GM18517 (cell line): ENCODE results near the gene HS1BP3.

Experiments
- ATAC-seq: cut with Tn5 transposase; IDR thresholded peaks from one replicate; pipeline ENCODE4 v1.9.1; 2021; ENCODE audit warnings: mild to moderate bottlenecking, moderate library complexity; ENCODE audit not compliant: unreplicated experiment

HS1BP3 gene

DNA sequence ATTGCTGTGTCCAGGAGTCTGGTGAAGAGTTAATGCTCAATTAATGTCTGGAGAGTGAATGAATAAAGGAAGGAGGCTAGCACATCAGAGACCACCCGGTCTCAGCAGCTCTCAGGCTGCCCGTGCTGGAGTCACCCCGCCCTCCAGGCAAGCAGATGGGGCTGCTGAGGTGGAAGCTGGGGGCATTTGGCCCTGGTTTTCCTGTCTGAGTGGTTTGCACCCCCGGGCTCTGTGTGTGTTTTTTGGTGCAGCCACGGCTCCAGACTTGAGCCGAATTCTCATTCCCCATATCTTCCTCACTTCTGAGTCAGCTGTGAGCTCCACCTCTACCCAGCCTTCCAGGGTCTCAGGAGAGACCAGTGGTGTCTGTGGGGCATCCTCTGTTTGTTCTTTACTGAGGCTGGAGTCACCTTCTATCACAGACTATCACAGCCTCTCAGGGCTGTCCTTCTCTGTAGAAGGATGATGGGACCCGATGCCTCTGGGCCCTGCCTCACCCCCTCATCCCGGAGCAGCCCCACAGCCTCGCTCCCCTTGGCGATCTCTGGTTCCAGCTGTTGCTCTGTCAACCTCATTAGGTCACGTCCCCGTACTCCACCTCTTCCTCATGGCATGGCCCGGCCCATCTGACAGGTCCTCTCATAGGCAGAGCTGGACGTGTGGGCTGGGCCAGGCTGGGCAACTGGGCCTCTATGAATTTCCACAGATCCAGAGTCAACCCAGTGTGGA is 60.8 kb downstream of the HS1BP3 start:
- ATAC-seq, result no peak

DNA sequence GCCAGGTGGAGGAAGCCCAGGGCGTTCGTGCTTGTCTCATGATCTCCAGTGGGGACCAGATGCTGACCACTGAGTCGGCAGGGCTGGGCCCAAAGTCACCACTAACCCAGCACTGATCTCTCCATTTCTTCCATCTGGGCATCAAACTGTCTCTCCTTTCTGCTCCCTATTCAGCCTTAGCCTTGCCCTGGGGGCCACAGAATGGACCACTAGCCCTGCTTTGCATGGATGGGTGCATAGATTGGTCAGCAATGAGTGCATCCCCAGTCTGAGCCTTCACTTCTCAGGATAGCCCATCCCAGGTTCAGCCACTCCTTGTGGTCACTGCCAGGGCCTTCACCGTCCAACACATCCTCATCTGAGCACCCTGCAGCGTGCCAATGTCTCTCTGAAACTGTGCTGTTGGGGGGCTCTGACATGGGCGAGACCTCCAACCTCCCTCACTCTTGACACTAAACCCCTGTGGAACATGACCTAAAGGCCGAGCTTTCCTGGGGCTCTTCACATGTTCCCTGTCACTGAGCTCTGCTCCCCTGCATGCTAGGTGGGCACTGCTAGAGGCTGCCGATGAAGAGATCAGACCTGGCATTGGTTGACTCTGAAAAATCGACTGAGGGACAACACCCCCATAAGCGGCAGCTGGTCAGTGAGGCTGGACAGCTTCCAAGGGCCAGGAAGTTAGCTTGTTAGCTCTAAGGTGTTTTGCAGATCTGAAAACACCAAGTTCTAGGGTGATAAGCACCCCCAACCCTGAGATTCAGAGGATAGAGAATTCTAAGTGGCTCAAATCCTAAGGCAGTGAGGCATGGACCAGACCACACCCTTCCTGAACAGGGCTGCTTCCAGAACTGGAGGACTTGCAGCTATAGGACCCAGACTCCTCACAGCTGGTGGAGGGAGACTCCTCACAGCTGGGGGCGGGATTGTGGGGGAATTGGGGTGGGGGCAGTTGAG is 61.7 kb downstream of the HS1BP3 start:
- ATAC-seq, result no peak

DNA sequence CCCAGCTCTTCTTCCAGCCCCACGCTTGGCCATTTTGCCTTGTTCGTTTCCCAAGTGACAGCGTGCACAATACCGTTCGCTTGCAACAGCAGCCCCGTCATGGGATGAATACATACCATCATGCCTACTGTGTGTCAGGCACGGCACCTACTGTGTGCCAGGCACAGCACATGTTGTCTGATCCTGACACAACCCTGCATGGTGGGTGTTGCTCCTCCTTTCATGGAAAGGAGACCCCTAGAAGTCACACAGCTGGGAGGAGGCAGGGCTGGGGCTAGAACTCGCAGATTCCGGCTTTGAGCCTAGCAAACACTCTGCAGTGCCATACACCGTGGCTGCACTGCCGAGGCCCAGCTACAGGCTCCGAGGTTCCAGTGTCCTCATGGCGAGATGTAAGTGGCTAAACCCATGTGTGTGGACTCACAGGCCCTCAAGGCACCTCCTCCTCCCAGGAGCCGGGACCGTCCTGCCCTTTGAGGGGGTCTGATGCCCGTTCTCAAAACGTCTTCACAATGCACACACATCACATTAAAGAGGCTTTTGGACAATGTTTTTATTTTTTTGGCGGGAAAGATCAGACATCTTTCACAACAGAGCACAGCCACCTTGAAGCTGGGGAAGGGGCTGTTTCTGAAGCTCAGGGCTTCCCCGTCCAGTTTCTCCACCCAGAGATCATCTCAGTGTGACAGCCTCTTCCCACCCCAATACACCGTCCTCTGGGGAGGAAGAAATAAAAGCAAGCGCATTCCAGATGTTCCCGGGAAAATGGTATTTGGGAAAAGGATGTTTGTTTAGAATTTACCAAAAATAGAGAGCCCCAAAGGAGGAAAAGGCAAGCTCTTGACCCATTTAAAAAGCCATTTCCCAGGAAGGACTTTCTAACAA is 64.9 kb downstream of the HS1BP3 start:
- ATAC-seq, result no peak

DNA sequence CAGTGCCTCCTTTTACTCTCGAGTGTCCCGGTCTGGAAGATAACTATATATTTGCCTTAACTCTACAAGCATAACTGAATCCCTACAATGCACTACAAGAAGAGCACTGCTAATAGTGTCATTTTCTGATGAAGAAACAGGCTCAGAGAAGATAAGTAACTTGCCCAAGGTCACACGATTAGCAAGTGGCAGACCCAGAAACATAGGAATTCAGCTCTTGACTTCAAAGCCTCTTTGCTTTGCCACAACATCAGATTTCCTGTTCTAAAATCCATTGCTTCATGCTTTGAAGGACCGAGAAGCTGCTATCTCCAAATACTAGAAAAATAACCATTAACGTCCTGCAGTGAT is 65.6 kb downstream of the HS1BP3 start:
- no peak for ATAC-seq

DNA sequence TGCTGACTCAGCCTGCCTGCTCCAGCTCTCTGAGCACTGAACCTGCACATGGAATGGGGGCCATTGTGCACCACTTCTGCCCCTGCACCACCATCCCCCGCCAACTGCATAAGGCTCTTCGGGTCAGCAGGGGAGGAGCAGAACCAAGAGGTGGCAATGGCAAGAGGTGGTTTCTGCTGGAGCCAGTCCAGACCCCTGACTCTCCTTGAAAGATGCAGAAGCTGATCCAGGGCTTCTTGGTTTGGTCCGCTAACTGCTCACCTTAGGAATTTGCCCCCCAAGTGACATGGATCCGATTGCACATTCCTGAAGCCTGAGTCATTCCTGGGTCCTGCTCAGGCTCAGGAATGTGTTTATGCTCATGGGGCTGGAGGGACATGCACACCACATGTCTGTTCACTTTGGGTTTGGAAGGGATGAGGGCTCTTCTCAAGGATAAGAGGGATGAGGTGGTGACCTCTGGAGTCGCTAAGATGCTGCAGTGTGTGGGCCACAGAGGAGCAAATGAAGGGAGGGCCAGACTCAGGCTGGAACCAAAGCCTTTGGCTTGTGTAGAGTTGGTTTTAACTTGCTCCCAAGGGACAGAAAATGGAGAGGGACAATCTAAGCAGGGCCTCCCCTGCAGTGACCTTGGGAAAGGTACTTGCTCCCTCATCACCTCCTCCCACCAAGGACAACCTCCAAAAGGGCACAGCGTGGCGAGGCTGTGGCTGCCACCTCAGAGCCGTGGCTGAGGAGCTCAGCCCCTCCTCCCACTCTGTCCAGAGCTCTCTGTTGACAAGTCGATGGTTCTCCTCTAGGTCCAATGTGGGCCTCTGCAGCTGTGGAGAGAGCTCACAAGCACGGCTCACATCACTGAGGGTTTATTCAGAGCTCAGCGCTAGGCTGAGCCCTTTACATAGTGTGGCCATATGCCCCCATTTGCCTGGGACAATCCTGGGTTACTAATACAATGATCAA is 66.2 kb downstream of the HS1BP3 start:
- ATAC-seq, result no peak

DNA sequence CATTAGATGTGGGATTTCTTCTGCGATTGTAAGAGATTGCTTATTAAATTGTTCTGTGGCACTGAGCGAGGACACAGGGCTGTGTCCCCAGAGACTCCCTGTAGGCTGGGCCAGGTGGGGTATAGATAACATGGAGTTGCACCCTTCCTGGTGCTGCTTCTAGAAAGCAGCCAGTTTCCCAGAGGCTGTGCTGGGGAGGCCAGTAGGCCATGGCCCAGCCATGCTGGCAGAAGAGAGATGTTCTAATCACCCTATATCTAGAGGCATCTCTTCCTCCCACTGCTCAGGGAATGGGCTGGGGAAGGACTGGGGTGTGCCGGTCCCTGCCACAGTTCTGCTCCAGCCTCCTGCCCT is 66.9 kb downstream of the HS1BP3 start:
- ATAC-seq, result no peak

DNA sequence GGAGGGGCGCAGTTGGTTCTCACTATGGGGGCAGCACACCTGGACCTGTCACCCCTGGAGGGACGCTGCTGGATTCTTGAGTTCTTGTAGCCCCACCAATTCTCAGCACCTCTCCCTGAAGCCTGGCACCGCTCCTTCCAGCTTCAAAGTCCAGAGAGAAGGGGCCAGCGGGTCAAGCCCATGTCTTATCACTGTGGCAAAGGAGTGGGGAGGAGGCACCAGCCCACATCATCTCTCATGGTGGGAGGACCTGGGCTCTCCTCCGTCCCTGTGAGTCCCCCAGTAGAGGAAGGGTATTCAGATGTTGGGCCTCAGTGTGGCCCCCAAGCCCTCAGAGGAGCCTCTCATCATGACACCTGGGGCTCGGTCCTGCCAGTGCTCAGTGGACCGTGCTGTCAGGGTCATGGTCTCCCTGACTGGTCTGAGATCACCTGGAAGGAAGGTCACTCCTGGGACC is 67.4 kb downstream of the HS1BP3 start:
- no peak for ATAC-seq

DNA sequence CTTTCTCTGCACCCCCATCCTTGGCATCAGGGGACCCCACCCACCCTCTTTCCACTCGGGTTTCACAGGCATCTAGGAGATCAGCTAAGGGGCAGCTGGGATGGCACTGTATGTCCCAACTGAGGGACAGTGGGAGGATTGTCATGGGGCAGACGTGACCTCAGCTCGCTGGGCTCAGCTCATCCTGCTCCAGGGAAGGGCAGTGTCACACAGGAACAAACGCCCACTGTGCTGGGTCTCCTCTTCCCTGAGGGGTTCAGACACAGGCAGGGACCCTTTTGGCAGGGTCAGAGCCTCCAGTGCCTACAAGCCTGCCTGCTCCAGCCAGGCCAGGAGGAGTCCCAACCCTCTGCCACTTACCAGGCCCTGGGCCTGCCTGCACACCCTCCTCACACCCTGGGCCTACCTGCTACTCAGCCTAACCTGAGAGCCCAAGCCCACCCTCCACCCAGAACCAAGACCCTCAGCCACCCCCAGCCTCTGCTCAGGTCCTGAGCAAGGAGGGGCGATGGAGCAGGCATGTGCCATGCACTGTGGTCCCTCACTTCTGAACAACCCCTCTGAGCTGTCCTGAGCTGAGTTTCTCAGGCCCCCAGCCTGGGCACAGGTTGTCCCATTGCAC is 68.2 kb downstream of the HS1BP3 start:
- ATAC-seq, result no peak

DNA sequence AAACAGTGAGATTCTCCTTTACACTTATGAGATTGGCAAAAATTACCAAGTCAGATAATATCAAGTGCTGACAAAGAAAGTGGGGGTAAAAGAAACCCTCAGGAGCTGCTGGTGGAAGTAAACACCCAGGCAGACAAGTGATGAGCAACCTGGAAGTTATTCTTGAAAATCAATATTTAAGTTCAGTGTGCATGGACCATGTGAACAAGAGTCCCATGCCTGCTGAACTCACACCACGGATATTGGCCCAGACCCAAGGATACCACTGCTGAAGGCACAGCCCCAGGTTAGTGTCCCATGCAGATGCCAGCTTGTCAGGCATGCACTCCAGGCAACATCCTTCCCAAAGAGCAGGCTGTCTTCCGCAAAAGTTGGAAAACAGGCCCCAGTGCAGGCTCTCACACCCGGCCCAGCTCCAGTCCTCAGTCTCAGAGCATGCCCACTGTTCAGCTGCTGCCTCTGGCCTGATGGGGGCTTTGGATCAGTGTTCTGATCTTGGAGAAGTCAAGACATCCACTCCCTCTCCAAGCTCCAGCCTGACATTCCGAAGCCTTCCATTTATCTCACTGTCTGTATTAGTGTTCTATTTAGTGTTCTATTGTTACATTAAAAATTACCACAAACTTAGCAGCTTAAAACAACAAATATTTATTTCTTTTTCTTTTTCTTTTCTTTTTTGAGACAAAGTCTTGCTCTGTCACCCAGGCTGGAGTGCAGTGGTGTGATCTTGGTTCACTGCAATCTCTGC is 70.0 kb downstream of the HS1BP3 start:
- no peak for ATAC-seq

DNA sequence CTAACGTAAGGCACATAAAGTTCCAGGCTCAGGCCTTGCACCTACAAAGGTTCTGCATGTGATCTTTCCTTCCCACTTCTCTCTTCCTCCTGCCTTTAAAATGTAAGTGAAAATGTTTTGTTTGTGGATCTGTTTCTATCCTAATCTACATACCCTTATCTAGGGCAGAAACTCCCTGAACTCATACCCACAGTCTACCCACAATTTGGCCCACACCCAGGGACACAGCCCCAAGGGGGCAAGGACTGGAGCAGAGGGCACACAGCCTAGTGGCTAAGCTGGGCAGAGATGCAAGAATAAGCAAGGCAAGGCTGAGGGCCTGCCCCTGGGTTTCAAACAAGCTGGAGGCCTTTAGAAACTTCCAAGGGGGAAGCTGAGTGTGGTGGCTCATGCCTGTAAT is 71.0 kb downstream of the HS1BP3 start:
- no peak for ATAC-seq

DNA sequence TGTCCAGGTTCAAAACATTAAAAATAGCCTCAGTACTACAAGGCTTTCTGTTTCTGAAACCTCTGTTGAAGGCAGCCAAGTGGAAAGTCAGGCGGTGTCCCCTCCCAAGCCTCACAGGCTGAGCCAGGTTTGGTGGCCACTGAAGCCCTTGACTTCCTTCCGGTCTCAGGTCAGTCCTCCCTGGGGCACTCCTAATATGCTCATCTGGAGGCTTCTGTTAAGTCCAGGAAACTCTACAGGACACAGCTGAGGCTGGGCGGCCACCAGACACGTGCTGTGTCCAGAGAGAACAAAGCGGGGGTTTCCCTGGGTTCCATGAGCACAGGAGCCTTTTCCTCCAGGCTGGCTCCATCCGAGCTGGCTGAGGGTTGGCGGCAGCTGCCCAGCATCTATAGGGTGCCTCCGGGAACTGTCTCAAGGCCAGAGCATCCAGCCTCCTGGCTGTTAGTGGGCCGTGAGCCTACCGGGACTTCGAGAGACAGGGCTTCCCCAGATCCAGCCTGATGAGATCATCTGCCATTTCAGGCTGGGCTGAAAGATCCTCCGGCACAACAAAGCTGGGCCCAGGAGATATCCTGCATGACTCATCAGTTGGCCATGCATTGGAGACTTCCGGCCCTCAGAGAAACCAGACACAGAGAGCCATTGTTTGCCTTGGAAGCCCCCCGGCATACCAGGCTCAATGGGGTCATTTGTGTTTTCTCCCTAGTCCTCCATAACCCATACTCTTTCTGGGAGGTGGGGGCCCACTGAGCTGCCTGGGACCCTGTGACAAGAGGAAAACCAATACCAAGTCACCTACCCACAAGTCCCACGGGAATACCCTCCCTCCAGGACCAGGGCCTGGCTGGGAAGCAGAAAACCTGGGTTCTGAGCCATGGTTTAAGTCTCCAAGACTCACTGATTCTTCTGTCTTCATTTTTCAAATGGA is 71.7 kb downstream of the HS1BP3 start:
- ATAC-seq, result peak; percentile 59

DNA sequence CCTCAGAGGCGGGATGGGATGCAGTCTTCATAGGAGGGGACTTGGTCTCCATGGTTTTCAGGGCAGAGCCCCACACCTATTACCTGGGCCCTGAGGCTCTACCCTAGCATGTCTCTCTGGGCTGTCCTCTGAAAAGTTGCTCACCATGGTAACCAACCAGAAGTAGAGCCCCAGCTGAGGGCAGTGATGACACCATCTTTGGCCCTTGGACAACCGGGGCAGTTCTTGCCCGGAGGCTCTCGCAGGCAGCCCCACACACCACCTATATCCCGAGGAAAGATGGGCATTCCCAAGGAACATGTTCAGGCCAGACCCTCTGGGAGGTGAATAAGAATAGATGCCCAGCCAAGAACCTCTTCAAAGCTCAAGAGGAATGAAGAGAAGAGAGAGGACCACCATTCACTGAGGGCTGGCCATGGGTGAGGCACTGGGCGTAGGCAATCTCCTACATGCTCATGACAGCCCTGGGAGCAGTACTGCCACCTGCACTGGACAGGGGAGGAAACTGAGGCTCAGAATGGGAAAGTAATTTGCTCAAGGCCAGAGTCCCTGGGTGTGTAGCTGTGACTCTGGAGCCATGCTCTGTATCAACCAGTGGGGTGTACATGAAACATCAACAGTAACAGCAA is 72.5 kb downstream of the HS1BP3 start:
- ATAC-seq, result no peak

DNA sequence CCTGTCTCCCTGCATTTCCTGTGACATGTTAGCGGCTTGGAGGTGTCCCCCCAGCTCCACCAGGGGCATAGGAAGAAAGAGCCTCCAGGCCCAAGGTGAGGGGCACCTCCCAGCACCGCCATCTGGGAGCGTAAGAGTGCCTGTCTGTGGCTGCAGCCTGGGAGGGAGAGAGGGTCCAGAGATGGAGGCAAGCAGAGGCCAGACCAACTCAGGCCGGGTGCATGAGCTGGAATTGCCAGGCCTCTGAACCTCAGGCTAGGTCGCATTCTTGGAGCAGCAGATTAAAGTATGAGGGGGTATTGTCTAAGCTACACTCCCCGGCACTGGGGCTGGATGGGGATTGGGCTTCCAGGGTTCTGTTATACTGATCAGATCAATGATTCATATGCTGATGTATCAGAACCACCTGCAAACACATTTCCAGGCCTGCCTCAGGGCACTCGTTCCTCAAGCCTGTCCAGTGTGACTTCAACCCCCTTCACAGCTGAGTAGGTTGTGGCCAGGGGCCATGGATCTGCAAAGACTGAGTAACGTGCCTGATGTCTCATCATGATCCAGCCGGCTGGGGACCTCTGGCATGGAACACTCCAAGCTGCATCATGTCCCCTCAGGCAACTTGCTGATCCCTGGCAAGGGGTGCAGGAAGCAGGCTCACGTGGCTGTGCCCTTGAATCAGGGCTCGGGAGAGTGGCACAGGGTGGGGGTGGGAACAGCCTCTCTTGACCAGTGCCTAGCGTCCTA is 73.2 kb downstream of the HS1BP3 start:
- ATAC-seq, result no peak

DNA sequence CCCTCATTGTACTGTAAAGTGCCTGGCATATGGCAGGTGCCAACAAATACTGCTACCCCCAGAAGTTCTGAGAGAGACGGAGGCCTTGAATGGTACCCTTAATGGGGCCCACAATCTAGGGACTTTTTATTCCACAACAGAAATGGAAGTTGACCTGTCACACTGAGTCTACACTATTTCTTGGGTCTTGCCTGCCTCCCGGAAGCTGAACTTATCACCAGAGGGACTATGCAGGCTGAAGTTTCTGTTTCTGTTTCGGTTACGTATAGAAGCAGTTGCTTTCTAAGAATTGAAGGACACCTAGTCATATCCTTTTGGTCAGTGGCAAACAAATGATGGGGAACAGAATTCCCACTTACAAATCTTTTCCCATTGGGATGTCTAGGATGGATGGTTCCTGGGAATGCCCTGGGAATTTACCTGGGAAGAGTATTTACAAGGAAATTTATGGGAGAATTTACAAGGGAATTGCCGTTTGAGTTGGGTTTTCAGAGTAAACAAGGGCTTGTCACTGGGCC is 74.2 kb downstream of the HS1BP3 start:
- ATAC-seq, result peak; percentile 82

DNA sequence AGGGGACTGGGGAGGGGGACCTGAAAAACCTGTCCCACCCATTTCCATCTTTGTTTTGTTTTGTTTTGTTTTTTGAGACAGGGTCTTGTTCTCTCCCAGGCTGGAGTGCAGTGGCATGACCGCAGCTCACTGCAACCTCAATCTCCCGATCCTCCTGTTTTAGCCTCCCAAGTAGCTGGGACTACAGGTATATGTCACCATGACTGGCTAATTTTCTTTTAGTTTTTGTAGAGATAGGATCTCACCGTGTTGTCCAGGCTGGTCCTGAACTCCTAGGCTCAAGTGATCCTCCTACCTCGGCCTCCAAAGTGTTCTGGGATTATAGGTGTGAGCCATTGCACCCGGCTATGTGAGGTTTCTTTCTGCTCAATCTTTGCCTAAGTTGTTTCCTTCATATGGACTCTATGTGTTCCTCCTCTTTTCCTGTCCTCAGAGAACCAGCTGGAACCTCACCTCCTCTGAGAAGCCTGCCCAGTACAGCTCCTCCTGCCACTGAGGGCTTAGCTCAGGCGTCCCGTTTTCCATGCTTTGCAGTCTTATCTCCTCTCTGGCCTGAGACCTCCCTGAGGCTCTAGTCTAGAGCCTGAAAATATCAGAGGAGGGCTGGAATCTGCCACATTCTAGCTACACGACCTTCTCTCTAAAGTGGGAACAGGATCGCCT is 74.8 kb downstream of the HS1BP3 start:
- ATAC-seq, result no peak

DNA sequence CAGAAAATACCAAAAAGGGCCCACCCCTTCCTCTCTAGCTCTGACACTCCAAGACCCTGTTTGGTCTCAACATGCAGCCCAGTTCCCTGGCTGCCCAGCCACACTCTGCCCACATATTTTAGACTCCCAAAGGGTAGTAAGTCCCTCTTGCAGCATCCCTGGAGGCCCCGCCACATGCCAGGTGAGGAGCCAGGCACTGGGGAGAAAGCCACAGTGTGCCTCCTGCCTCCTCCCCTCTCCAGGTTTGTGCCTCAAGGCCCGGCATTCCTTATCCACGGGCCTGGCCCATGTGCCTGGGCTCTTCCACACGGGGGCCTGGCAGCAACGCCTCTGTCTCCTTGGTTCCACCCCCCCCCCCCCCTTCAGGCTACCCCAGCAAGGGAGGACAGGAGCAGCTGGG is 75.5 kb downstream of the HS1BP3 start:
- no peak for ATAC-seq
